Stomach (tissue), 9 donors: ENCODE results near the gene FBXO41. TPM values are rescaled to one million over a fixed set of nuclear protein-coding genes. Genes with fewer than 3 reads are reported as not detected.

ENCODE experiments used
- DNase-seq, 2 donors: peaks; one replicate each; pipeline versions ENCODE4 v3.0.0 to v3.0.0-alpha.2; 2013 to 2019
- H3K27ac ChIP-seq, 5 donors: fragments of 200-600 bp in 4 of 5; sonication (generic) in 4 of 5; one replicate each; pipeline ENCODE4 v1.5.1; 2013 to 2019; ENCODE audit warnings: mild to moderate bottlenecking in 1 of 5, moderate library complexity in 1 of 5
- H3K27me3 ChIP-seq, 3 donors: fragments of 200-600 bp; sonication (generic); one replicate each; pipeline ENCODE4 v1.5.1; 2017 to 2019; ENCODE audit warnings: mixed run types in 1 of 3
- H3K36me3 ChIP-seq, 4 donors: fragments of 200-600 bp; sonication (generic); 1 replicate in 3 of 4; 2 replicates in 1 of 4; pipeline ENCODE4 v1.5.1; 2016 to 2019
- H3K4me1 ChIP-seq, 4 donors: fragments of 200-600 bp; sonication (generic); one replicate each; pipeline ENCODE4 v1.5.1; 2016 to 2019
- H3K4me3 ChIP-seq, 4 donors: fragments of 200-600 bp; sonication (generic) in 3 of 4; one replicate each; pipeline ENCODE4 v1.5.1; 2016 to 2019; ENCODE audit warnings: mild to moderate bottlenecking in 1 of 4
- H3K9me3 ChIP-seq, 4 donors: fragments of 200-600 bp; sonication (generic); one replicate each; pipeline ENCODE4 v1.5.1; 2016 to 2019
- EP300 ChIP-seq: sonication (generic); formaldehyde crosslinking; IDR thresholded peaks from one replicate; pipeline ENCODE4 v1.6.1; 2017; ENCODE audit warnings: antibody characterized with exemption
- POLR2A ChIP-seq, 4 donors: fragments of 450-650 bp; IDR thresholded peaks; one replicate each; pipeline ENCODE4 v1.6.1; 2016; ENCODE audit warnings: antibody characterized with exemption in 4 of 4, control low read depth in 2 of 4, mild to moderate bottlenecking in 1 of 4, moderate library complexity in 1 of 4
- POLR2AphosphoS5 ChIP-seq, 3 donors: sonication (generic); formaldehyde crosslinking; IDR thresholded peaks; one replicate each; pipeline ENCODE4 v1.6.1; 2016; ENCODE audit warnings: antibody characterized with exemption in 3 of 3
- WGBS, 5 donors: extraction: QIAGEN DNeasy Blood & Tissue Kit in 3 of 5; methylation state at CpG; one replicate each; pipeline versions ENCODE4 v1.1.5 to v1.1.7; 2013 to 2018; 5-methylcytosine and 5-hydroxymethylcytosine counted together
- intact Hi-C: fragments of 100-400 bp; cut with DNase I; formaldehyde crosslinking; loops from one replicate; pipeline ENCODE4 v1.15.1; 2023; ENCODE audit warnings: low total_unique reads
- polyA plus RNA-seq, 3 donors: library from polyadenylated mRNA; stranded (reverse); fragments of 200-250 nt; gene quantifications; one replicate each; pipeline ENCODE4 v1.2.3, GENCODE V29; 2013
- total RNA-seq, 5 donors: library from RNA; depleted of rRNA; stranded (reverse); fragments of >200 nt; gene quantifications; one replicate each; pipeline versions ENCODE4 v1.1.0 to v1.2.3, GENCODE V29; 2014 to 2016
- TF ChIP-seq, protein P1 (sequence below), 7 experiments: fragments of 450-650 bp in 4 of 7; fragments of 200-600 bp in 3 of 7; sonication (generic) in 3 of 7; IDR thresholded peaks; one replicate each; pipeline ENCODE4 v1.5.1; 2016 to 2019; ENCODE audit warnings: antibody characterized with exemption in 7 of 7, control low read depth in 2 of 7, mild to moderate bottlenecking in 1 of 7
- donor health status: healthy with polysubstance abuse.
- donor health status: Bipolar disorder and iron deficiency.
- donor health status: healthy.

FBXO41 gene
- total and polyA plus RNA-seq, 8 donors: 0.55 to 16.8 (median 2.6) TPM

DNA sequence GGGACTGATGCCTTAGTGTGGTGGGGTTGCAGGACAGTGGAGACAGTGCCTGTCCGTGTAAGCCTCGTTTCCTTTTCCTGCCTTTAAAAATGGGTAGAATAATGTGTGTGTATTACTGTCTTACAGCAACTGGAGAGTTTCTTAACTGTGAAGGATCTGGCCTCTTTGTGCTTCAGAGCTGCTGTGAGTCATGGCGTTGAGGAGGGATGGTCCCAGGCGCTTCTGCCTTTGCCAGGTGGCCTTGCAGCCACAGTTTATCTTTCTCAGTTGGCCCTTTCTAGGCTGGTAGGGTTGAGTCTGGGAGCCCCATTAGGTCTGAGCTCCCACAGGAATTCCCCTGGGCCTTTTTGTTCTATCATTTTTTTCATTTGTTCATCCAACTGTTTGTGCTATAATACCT is 60.5 kb downstream of the FBXO41 start:
- Histone ChIP-seq H3K36me3 (peaks cover 43 to 100% (median 95%) of the 10 kb centered on the region in 4 donors), H3K9me3 (no peaks in the 10 kb centered on the region)
- intact Hi-C loops: no loop called here

DNA sequence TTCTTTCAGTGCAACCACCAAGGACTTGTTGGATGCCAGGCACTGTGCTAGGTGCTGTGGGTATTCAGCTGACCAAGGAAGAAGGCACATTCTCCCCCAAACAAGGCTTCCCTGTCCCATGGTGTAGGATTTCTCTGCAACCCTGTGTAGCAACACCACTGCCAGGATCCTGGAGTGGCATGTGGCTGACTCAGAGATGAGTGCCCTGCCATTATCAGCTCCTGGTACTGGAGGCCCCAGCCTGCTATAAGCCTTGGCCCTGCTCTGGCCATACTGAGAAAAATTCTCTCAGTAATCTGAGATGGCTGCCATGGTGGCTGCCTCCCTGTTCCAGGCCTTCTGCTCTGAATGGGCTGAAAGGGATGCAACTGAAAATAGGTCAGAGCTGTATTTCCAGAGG is 66.0 kb downstream of the FBXO41 start:
- intact Hi-C loops: no loop called here
- Histone ChIP-seq H3K27ac (no peak overlapping the region), H3K36me3 (peaks cover 17 to 50% (median 40%) of the 10 kb centered on the region in 4 donors), H3K27me3 (no peaks in the 10 kb centered on the region), H3K9me3 (no peaks in the 10 kb centered on the region), H3K4me1 (peaks cover 0 to 18% (median 15%) of the 10 kb centered on the region in 4 donors), H3K4me3 (no peak overlapping the region)
- TF ChIP-seq POLR2AphosphoS5 (IDR thresholded peaks at IDR 0.05) (no peak), EP300 (no peak), POLR2A (IDR thresholded peaks at IDR 0.05) (no peak)
- TF ChIP-seq, protein P1, sequence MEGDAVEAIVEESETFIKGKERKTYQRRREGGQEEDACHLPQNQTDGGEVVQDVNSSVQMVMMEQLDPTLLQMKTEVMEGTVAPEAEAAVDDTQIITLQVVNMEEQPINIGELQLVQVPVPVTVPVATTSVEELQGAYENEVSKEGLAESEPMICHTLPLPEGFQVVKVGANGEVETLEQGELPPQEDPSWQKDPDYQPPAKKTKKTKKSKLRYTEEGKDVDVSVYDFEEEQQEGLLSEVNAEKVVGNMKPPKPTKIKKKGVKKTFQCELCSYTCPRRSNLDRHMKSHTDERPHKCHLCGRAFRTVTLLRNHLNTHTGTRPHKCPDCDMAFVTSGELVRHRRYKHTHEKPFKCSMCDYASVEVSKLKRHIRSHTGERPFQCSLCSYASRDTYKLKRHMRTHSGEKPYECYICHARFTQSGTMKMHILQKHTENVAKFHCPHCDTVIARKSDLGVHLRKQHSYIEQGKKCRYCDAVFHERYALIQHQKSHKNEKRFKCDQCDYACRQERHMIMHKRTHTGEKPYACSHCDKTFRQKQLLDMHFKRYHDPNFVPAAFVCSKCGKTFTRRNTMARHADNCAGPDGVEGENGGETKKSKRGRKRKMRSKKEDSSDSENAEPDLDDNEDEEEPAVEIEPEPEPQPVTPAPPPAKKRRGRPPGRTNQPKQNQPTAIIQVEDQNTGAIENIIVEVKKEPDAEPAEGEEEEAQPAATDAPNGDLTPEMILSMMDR (IDR thresholded peaks at IDR 0.05): no peak
- DNase-seq: no peak

More for the DNA sequence above, 60.5 kb downstream of the FBXO41 start:
- H3K4me1 ChIP-seq: peaks cover 0 to 11% (median 0%) of the 10 kb centered on the region in 4 donors
- H3K27ac ChIP-seq: no peak overlapping the region
- no peak overlapping the region for H3K4me3 ChIP-seq
- no peak for DNase-seq
- H3K27me3 ChIP-seq: no peaks in the 10 kb centered on the region
- TF ChIP-seq POLR2AphosphoS5 (IDR thresholded peaks at IDR 0.05) (no peak), EP300 (no peak), POLR2A (IDR thresholded peaks at IDR 0.05) (no peak)
- TF ChIP-seq, protein P1 (IDR thresholded peaks at IDR 0.05): no peak
- 89 to 99% (median 96%) methylated on average over 4 of the region's 4 CpGs for WGBS, 5 donors

GRCh38 chr2:73217826-73218225 is 66.5 kb downstream of the FBXO41 start:
- Histone ChIP-seq H3K4me3 (no peak overlapping the region), H3K4me1 (peaks cover 1 to 22% (median 19%) of the 10 kb centered on the region in 4 donors), H3K36me3 (peaks cover 13 to 46% (median 36%) of the 10 kb centered on the region in 4 donors), H3K9me3 (no peaks in the 10 kb centered on the region), H3K27me3 (no peaks in the 10 kb centered on the region), H3K27ac (no peak overlapping the region)
- DNase-seq: no peak
- TF ChIP-seq, protein P1 (IDR thresholded peaks at IDR 0.05): no peak
- TF ChIP-seq POLR2A (IDR thresholded peaks at IDR 0.05) (no peak), EP300 (no peak), POLR2AphosphoS5 (IDR thresholded peaks at IDR 0.05) (no peak)
- intact Hi-C loops: no loop called here
- 79 to 93% (median 89%) methylated on average over 2 of the region's 2 CpGs for WGBS, 5 donors

- WGBS, 5 donors: 89 to 96% (median 95%) methylated on average over 5 of the region's 5 CpGs
- Histone ChIP-seq H3K4me3 (no peak overlapping the region), H3K4me1 (peaks cover 4 to 29% (median 25%) of the 10 kb centered on the region in 4 donors), H3K9me3 (no peaks in the 10 kb centered on the region), H3K27ac (no peak overlapping the region), H3K27me3 (no peaks in the 10 kb centered on the region), H3K36me3 (peaks cover 10 to 39% (median 29%) of the 10 kb centered on the region in 4 donors)
- intact Hi-C loops: no loop called here
- DNase-seq: no peak
- TF ChIP-seq POLR2A (IDR thresholded peaks at IDR 0.05) (no peak), POLR2AphosphoS5 (IDR thresholded peaks at IDR 0.05) (no peak), EP300 (no peak)
- TF ChIP-seq, protein P1 (IDR thresholded peaks at IDR 0.05): no peak
Measured at GRCh38 chr2:73217160-73217559, 67.1 kb downstream of the FBXO41 start.
